GM12891 (cell line): Measurements from ENCODE around the gene AKAP12.

Experiments
- PAX5 ChIP-seq: IDR thresholded peaks from 2 replicates; pipeline ENCODE4 v1.6.1; 2011; ENCODE audit warnings: low read length, moderate library complexity, mild to moderate bottlenecking; ENCODE audit not compliant: insufficient read depth, severe bottlenecking
- POLR2A ChIP-seq: IDR thresholded peaks from 2 replicates; pipeline ENCODE4 v1.6.1; 2011; ENCODE audit warnings: low read depth, low read length, control low read depth
- TAF1 ChIP-seq: IDR thresholded peaks from 2 replicates; pipeline ENCODE4 v1.6.1; 2011; ENCODE audit warnings: low read depth, low read length, control low read depth

- TF ChIP-seq POLR2A (no peak), TAF1 (no peak), PAX5 (no peak)
Measured at GRCh38 chr6:151284548-151285017, 44.8 kb downstream of the AKAP12 start.
